ENCODE data around the gene MRPL23.

- TF ChIP-seq, protein P1, sequence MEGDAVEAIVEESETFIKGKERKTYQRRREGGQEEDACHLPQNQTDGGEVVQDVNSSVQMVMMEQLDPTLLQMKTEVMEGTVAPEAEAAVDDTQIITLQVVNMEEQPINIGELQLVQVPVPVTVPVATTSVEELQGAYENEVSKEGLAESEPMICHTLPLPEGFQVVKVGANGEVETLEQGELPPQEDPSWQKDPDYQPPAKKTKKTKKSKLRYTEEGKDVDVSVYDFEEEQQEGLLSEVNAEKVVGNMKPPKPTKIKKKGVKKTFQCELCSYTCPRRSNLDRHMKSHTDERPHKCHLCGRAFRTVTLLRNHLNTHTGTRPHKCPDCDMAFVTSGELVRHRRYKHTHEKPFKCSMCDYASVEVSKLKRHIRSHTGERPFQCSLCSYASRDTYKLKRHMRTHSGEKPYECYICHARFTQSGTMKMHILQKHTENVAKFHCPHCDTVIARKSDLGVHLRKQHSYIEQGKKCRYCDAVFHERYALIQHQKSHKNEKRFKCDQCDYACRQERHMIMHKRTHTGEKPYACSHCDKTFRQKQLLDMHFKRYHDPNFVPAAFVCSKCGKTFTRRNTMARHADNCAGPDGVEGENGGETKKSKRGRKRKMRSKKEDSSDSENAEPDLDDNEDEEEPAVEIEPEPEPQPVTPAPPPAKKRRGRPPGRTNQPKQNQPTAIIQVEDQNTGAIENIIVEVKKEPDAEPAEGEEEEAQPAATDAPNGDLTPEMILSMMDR (conservative IDR thresholded peaks at IDR 0.05; ENCODE audit: low read depth, low read length) = no peak
- TF ChIP-seq EZH2 (IDR thresholded peaks at IDR 0.05; ENCODE audit: low read length, unreplicated experiment) = no peak
- no peak for TF ChIP-seq EZH2phosphoT487 (IDR thresholded peaks at IDR 0.05; ENCODE audit: borderline replicate concordance, low read length)
These were observed 28.5 kb upstream of the MRPL23 start for GRCh38 chr11:1918436-1919315.
